SU-DHL-6 (cell line): Measurements from ENCODE around the gene MMP11.

ENCODE experiments used
- H2AFZ ChIP-seq: fragments of 200-600 bp; sonication (generic); 2 replicates; pipeline ENCODE4 v1.6.1; 2014; ENCODE audit warnings: low read depth, mild to moderate bottlenecking, moderate library complexity, mixed read lengths, antibody characterized with exemption, low read length; ENCODE audit not compliant: severe bottlenecking
- H3F3A ChIP-seq: fragments of 200-600 bp; shearing (Covaris generic); 2 replicates; pipeline ENCODE4 v1.6.0; 2016; ENCODE audit warnings: antibody characterized with exemption, mild to moderate bottlenecking; ENCODE audit not compliant: insufficient read depth
- H3K27ac ChIP-seq: fragments of 200-600 bp; sonication (generic); 2 replicates; pipeline ENCODE4 v1.5.1; 2016; ENCODE audit warnings: low read depth, mild to moderate bottlenecking, low read length, moderate library complexity, mixed read lengths
- H3K27me3 ChIP-seq: fragments of 200-600 bp; sonication (generic), shearing (Covaris generic); 2 replicates; pipeline ENCODE4 v1.6.0; 2014; ENCODE audit warnings: mild to moderate bottlenecking, low read length
- H3K36me3 ChIP-seq: fragments of 200-600 bp; sonication (generic); 2 replicates; pipeline ENCODE4 v1.6.1; 2014; ENCODE audit warnings: mild to moderate bottlenecking, low read length, mixed read lengths
- H3K4me2 ChIP-seq: fragments of 300-600, 200-600 bp; shearing (Covaris generic), sonication (generic); 2 replicates; pipeline ENCODE4 v1.6.0; 2014; ENCODE audit warnings: low read length, low read depth, mild to moderate bottlenecking; ENCODE audit not compliant: poor library complexity, severe bottlenecking
- H3K4me3 ChIP-seq: fragments of 200-600 bp; sonication (generic); 2 replicates; pipeline ENCODE4 v1.5.1; 2014; ENCODE audit warnings: antibody characterized with exemption, low read length, mild to moderate bottlenecking, mixed read lengths; ENCODE audit not compliant: insufficient read depth, poor library complexity, severe bottlenecking
- H3K79me2 ChIP-seq: fragments of 200-600 bp; sonication (generic); 2 replicates; pipeline ENCODE4 v1.6.1; 2014; ENCODE audit warnings: mild to moderate bottlenecking, low read length, moderate library complexity; ENCODE audit not compliant: insufficient read depth
- H3K9ac ChIP-seq: fragments of 200-600 bp; sonication (generic); 2 replicates; pipeline ENCODE4 v1.7.0; 2014; ENCODE audit warnings: mild to moderate bottlenecking, low read length
- H3K9me2 ChIP-seq: fragments of 200-600 bp; sonication (generic); replicated peaks from 2 replicates; pipeline ENCODE4 v1.6.1; 2014; ENCODE audit warnings: low read length; ENCODE audit not compliant: insufficient read depth
- H3K9me3 ChIP-seq: fragments of 200-600 bp; sonication (generic); 2 replicates; pipeline ENCODE4 v1.6.1; 2014; ENCODE audit warnings: low read length, mixed read lengths; ENCODE audit not compliant: insufficient read depth
- H4K20me1 ChIP-seq: fragments of 200-600 bp; sonication (generic); 2 replicates; pipeline ENCODE4 v1.6.1; 2014; ENCODE audit warnings: low read depth, mild to moderate bottlenecking, antibody characterized with exemption, low read length, moderate library complexity, mixed read lengths
- CTCF ChIP-seq: fragments of 200-600 bp; sonication (generic); IDR thresholded peaks from one replicate; pipeline ENCODE4 v1.5.1; 2017; ENCODE audit warnings: antibody characterized with exemption, mild to moderate bottlenecking, low read length, moderate library complexity; ENCODE audit not compliant: insufficient read depth, poor library complexity, severe bottlenecking
- EZH2phosphoT487 ChIP-seq: fragments of 200-600 bp; sonication (generic), shearing (Covaris generic); conservative IDR thresholded peaks from 2 replicates; pipeline ENCODE4 v1.6.1; 2018; ENCODE audit warnings: mild to moderate bottlenecking, antibody characterized with exemption, low read length, moderate library complexity, mixed read lengths

The MMP11 gene

DNA sequence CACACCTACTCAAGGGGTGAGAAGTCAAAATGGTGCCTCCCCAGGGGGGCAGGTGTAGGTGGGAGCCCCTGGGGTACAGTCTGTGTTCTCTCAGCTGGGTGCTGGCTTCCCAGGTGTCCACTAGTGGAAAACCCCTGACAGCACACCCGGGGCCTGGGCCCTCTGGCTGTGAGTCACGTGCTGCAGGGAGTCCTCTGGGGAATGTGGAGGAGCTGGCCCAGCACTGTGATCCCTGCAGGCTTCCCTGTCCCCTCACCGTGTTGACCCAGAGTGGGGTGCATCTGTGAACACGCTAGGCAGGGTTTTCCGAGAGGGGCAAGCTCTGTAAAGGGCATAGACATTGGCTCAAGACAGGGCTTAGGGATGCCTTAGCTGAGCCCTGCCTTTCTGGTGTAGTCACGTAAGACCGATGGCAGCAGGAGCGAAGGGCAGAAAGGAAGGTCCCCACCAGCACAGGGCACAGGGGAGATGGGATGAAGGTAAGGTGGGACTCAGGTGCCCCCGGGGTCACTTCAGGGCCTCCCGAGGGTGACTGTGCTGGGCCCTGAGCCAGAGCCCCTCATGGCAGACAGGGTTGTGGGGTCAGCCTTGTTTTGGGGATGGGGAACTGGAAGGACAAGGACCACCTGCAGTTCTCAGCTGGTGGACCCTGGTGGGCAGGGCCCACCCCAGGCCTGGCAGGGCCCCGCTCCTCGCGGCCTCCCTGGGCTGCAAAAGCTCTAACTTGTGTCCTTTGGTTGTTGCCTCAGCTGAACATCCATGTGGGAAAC is 52.0 kb downstream of the MMP11 start:
- Histone ChIP-seq H4K20me1 (peaks cover under 1% of the 10 kb centered on the region; the same call in 1 of the 2 replicates), H3K4me2 (no peak overlapping the region), H3F3A (0 out of 2 replicates have a peak, but pooled peaks cover 2% of the 10 kb centered on the region), H3K79me2 (peaks cover 29% of the 10 kb centered on the region), H3K9me2 (no peaks in the 10 kb centered on the region), H3K36me3 (peaks cover under 1% of the 10 kb centered on the region; the same call in 1 of the 2 replicates), H3K27me3 (no peaks in the 10 kb centered on the region), H3K9me3 (no peaks in the 10 kb centered on the region), H3K4me3 (no peak overlapping the region), H3K9ac (no peak overlapping the region), H3K27ac (no peak overlapping the region), H2AFZ (no peak overlapping the region)
- TF ChIP-seq CTCF (no peak), EZH2phosphoT487 (no peak)

GRCh38 chr22:23825246-23825905 is 52.7 kb downstream of the MMP11 start:
- Histone ChIP-seq H3K4me2 (no peak overlapping the region), H3K9me2 (no peaks in the 10 kb centered on the region), H3K9me3 (no peaks in the 10 kb centered on the region), H4K20me1 (peaks cover 6% of the 10 kb centered on the region; the same call in 1 of the 2 replicates), H3K79me2 (peaks cover 34% of the 10 kb centered on the region), H3K9ac (no peak overlapping the region), H2AFZ (no peak overlapping the region), H3F3A (0 out of 2 replicates have a peak, but pooled peaks cover 9% of the 10 kb centered on the region), H3K27me3 (no peaks in the 10 kb centered on the region), H3K36me3 (peaks cover 3% of the 10 kb centered on the region; the same call in 1 of the 2 replicates), H3K27ac (no peak overlapping the region; the same call in 1 of the 2 replicates), H3K4me3 (no peak overlapping the region)
- TF ChIP-seq CTCF, result no peak
- no peak for TF ChIP-seq EZH2phosphoT487

GRCh38 chr22:23826510-23827350 is 54.1 kb downstream of the MMP11 start:
- no peak overlapping the region for H3K27ac ChIP-seq
- no peak overlapping the region for H3K4me3 ChIP-seq
- H3K4me2 ChIP-seq, result no peak overlapping the region
- peaks cover 36% of the 10 kb centered on the region for H3K79me2 ChIP-seq
- no peaks in the 10 kb centered on the region for H3K9me2 ChIP-seq
- H3K9ac ChIP-seq, result no peak overlapping the region
- no peaks in the 10 kb centered on the region for H3K27me3 ChIP-seq
- 0 out of 2 replicates have a peak, but pooled peaks cover 9% of the 10 kb centered on the region for H3F3A ChIP-seq
- peaks cover 6% of the 10 kb centered on the region; the same call in 1 of the 2 replicates for H4K20me1 ChIP-seq
- TF ChIP-seq EZH2phosphoT487 (no peak), CTCF (no peak)
- H3K9me3 ChIP-seq, result no peaks in the 10 kb centered on the region
- H2AFZ ChIP-seq, result no peak overlapping the region
- H3K36me3 ChIP-seq, result peaks cover 3% of the 10 kb centered on the region; the same call in 1 of the 2 replicates
